Activated gamma-delta T cell treated with anti-CD3 and anti-CD28 coated beads, Interleukin-2, amount 50 U/mL, for 16 hours (primary cell): ENCODE results near the gene GPR156.
"Not testable (repeated sequence)": the region's sequence is repeated elsewhere in the genome, so short reads cannot be mapped to it uniquely, and the experiment has no call there.

ENCODE experiments used
- DNase-seq: peaks from one replicate; pipeline ENCODE4 v3.0.0-alpha.2; 2020; ENCODE audit warnings: low read depth

GPR156 gene

GRCh38 chr3:120160050-120160449 is 125.0 kb downstream of the GPR156 start:
- no peak for DNase-seq

GRCh38 chr3:120157681-120158080 is 127.3 kb downstream of the GPR156 start:
- DNase-seq: no peak

GRCh38 chr3:120157113-120157512 is 127.9 kb downstream of the GPR156 start:
- DNase-seq: no peak

- no peak for DNase-seq
Observed at GRCh38 chr3:120156699-120157098, 128.3 kb downstream of the GPR156 start.

- DNase-seq: not testable (repeated sequence)
Observed at GRCh38 chr3:120155694-120156093, 129.3 kb downstream of the GPR156 start.

- no peak for DNase-seq
Observed at GRCh38 chr3:120155108-120155507, 129.9 kb downstream of the GPR156 start.

- no peak for DNase-seq
Observed at GRCh38 chr3:120153294-120153693, 131.7 kb downstream of the GPR156 start.

GRCh38 chr3:120151791-120152190 is 133.2 kb downstream of the GPR156 start:
- DNase-seq: no peak

GRCh38 chr3:120148187-120148949 is 136.7 kb downstream of the GPR156 start:
- DNase-seq: no peak

GRCh38 chr3:120147072-120147871 is 137.8 kb downstream of the GPR156 start:
- peak; percentile 17 for DNase-seq

- no peak for DNase-seq
Observed at GRCh38 chr3:120145542-120146285, 139.3 kb downstream of the GPR156 start.

- DNase-seq: no peak
Observed at GRCh38 chr3:120144267-120144666, 140.8 kb downstream of the GPR156 start.

GRCh38 chr3:120143676-120144075 is 141.3 kb downstream of the GPR156 start:
- DNase-seq: no peak

- DNase-seq: no peak
Observed at GRCh38 chr3:120142236-120142635, 142.8 kb downstream of the GPR156 start.

- no peak for DNase-seq
Observed at GRCh38 chr3:120140098-120140742, 144.8 kb downstream of the GPR156 start.

- DNase-seq: no peak
Observed at GRCh38 chr3:120139140-120139539, 145.9 kb downstream of the GPR156 start.

- DNase-seq: no peak
Observed at GRCh38 chr3:120137548-120137947, 147.5 kb downstream of the GPR156 start.

- DNase-seq: no peak
Observed at GRCh38 chr3:120130656-120131055, 154.4 kb downstream of the GPR156 start.

- DNase-seq: no peak
Observed at GRCh38 chr3:120129718-120130513, 155.1 kb downstream of the GPR156 start.

GRCh38 chr3:120129051-120129450 is 156.0 kb downstream of the GPR156 start:
- no peak for DNase-seq

GRCh38 chr3:120125992-120126391 is 159.0 kb downstream of the GPR156 start:
- DNase-seq: no peak
